GM23248 (cell line): ENCODE results near the gene GRIK5. TPM values are rescaled to one million over a fixed set of nuclear protein-coding genes. Genes with fewer than 3 reads are reported as not detected.

Experiments
- DNase-seq: peaks from one replicate; pipeline ENCODE4 v3.0.0-alpha.2; 2015
- H2AFZ ChIP-seq: fragments of 200-600 bp; sonication (generic); 2 replicates; pipeline ENCODE4 v1.6.1; 2016; ENCODE audit warnings: antibody characterized with exemption
- H3F3A ChIP-seq: fragments of 200-600 bp; sonication (generic); 2 replicates; pipeline ENCODE4 v1.6.1; 2016; ENCODE audit warnings: mild to moderate bottlenecking, antibody characterized with exemption, mixed run types; ENCODE audit not compliant: insufficient read depth
- H3K27ac ChIP-seq: fragments of 200-600 bp; sonication (generic); 2 replicates; pipeline ENCODE4 v1.5.1; 2016; ENCODE audit warnings: mild to moderate bottlenecking
- H3K27me3 ChIP-seq: fragments of 200-600 bp; sonication (generic); replicated peaks from 2 replicates; pipeline ENCODE4 v1.6.1; 2016; ENCODE audit warnings: mild to moderate bottlenecking; ENCODE audit not compliant: insufficient read depth
- H3K36me3 ChIP-seq: fragments of 200-600 bp; sonication (generic); 2 replicates; pipeline ENCODE4 v1.6.1; 2016; ENCODE audit warnings: low read depth, mild to moderate bottlenecking
- H3K4me1 ChIP-seq: fragments of 200-600 bp; sonication (generic); 2 replicates; pipeline ENCODE4 v1.6.1; 2016; ENCODE audit warnings: mild to moderate bottlenecking; ENCODE audit not compliant: insufficient read depth
- H3K4me2 ChIP-seq: fragments of 200-600 bp; sonication (generic); one replicate; pipeline ENCODE4 v1.6.1; 2016; ENCODE audit warnings: mild to moderate bottlenecking; ENCODE audit not compliant: unreplicated experiment
- H3K4me3 ChIP-seq: fragments of 200-600 bp; sonication (generic); 2 replicates; pipeline ENCODE4 v1.5.1; 2016; ENCODE audit warnings: mild to moderate bottlenecking
- H3K79me2 ChIP-seq: fragments of 200-600 bp; sonication (generic); 2 replicates; pipeline ENCODE4 v1.6.1; 2016; ENCODE audit warnings: mild to moderate bottlenecking; ENCODE audit not compliant: insufficient read depth
- H3K9ac ChIP-seq: fragments of 200-600 bp; sonication (generic); 2 replicates; pipeline ENCODE4 v1.6.1; 2016; ENCODE audit warnings: mild to moderate bottlenecking
- H3K9me2 ChIP-seq: fragments of 200-600 bp; sonication (generic); 2 replicates; pipeline ENCODE4 v1.6.1; 2016; ENCODE audit warnings: mixed run types, mild to moderate bottlenecking, moderate library complexity; ENCODE audit not compliant: insufficient read depth
- H3K9me3 ChIP-seq: fragments of 200-600 bp; sonication (generic); one replicate; pipeline ENCODE4 v1.6.1; 2017; ENCODE audit warnings: low read depth
- H4K20me1 ChIP-seq: fragments of 200-600 bp; sonication (generic); 2 replicates; pipeline ENCODE4 v1.6.0; 2016; ENCODE audit not compliant: insufficient read depth
- EZH2 ChIP-seq: fragments of 200-600 bp; sonication (generic); IDR thresholded peaks from 2 replicates; pipeline ENCODE4 v1.6.1; 2018; ENCODE audit warnings: antibody characterized with exemption, mild to moderate bottlenecking; ENCODE audit not compliant: insufficient read depth, poor library complexity, severe bottlenecking
- EZH2phosphoT487 ChIP-seq: fragments of 200-600 bp; sonication (generic); IDR thresholded peaks from 2 replicates; pipeline ENCODE4 v1.6.1; 2018; ENCODE audit warnings: antibody characterized with exemption, moderate library complexity, mild to moderate bottlenecking, low read depth; ENCODE audit not compliant: insufficient read depth
- WGBS, 2 experiments: methylation state at CpG; one replicate each; pipeline ENCODE4 v1.1.6; 2015 to 2017; ENCODE audit warnings: low lambda C conversion rate in 2 of 2, low coverage in 1 of 2; ENCODE audit errors: missing lambda C conversion rate in 2 of 2; 5-methylcytosine and 5-hydroxymethylcytosine counted together
- in situ Hi-C: fragments of 300-500 bp; cut with MboI; formaldehyde crosslinking; loops from 2 replicates; pipeline ENCODE4 v1.15.0; 2020
- polyA plus RNA-seq: library from polyadenylated mRNA; unstranded; fragments of >200 nt; fragmentation: Nextera tagmentation; extraction: Ambion mirVana; gene quantifications from 2 replicates; pipeline ENCODE4 v1.2.1, GENCODE V29; 2016
- total RNA-seq: library from RNA; depleted of rRNA; stranded (reverse); fragments of >200 nt; shearing (Covaris generic); gene quantifications from 2 replicates; pipeline ENCODE4 v1.2.3, GENCODE V29; 2014

GRIK5 gene
- total and polyA plus RNA-seq, 2 experiments from 2014 or later: not detected

GRCh38 chr19:41957838-41958366, 112.1 kb downstream of the GRIK5 start:
- Histone ChIP-seq H3K9me3 (no peaks in the 10 kb centered on the region), H3F3A (no peaks in the 10 kb centered on the region), H3K9me2 (no peaks in the 10 kb centered on the region), H3K79me2 (peaks cover 10% of the 10 kb centered on the region), H3K9ac (peak overlapping the region; percentile 100), H3K27ac (peak overlapping the region; percentile 93), H3K36me3 (0 out of 2 replicates have a peak, but pooled peaks cover 3% of the 10 kb centered on the region), H4K20me1 (no peaks in the 10 kb centered on the region), H3K4me3 (peak overlapping the region; percentile 94), H2AFZ (0 out of 2 replicates have a peak overlapping the region, but pooled peaks have one; percentile 86), H3K4me2 (peak overlapping the region; percentile 83), H3K4me1 (peaks cover 5% of the 10 kb centered on the region; the same call in 1 of the 2 replicates), H3K27me3 (no peaks in the 10 kb centered on the region)
- DNase-seq: peak; percentile 90
- TF ChIP-seq EZH2phosphoT487: no peak
- no peak for TF ChIP-seq EZH2
- in situ Hi-C loops: no loop called here
- 19 to 22% methylated on average over 10 of the region's 10 CpGs for WGBS, 2 experiments

- in situ Hi-C loops: no loop called here
- H3K27me3 ChIP-seq: no peaks in the 10 kb centered on the region
These were observed 112.7 kb downstream of the GRIK5 start for GRCh38 chr19:41957161-41957837.

GRCh38 chr19:41956621-41957020, 113.4 kb downstream of the GRIK5 start:
- Histone ChIP-seq H3K27me3 (no peaks in the 10 kb centered on the region), H3K36me3 (0 out of 2 replicates have a peak, but pooled peaks cover 3% of the 10 kb centered on the region), H3K9me2 (no peaks in the 10 kb centered on the region), H3K27ac (no peak overlapping the region), H2AFZ (no peak overlapping the region), H3K9me3 (no peaks in the 10 kb centered on the region), H3K4me1 (peaks cover 5% of the 10 kb centered on the region; the same call in 1 of the 2 replicates), H3F3A (no peaks in the 10 kb centered on the region), H3K79me2 (peaks cover 10% of the 10 kb centered on the region), H3K4me3 (no peak overlapping the region), H3K4me2 (no peak overlapping the region), H4K20me1 (no peaks in the 10 kb centered on the region), H3K9ac (no peak overlapping the region)
- DNase-seq: no peak
- in situ Hi-C loops: no loop called here
- 69 to 77% methylated on average over 13 of the region's 13 CpGs for WGBS, 2 experiments
- no peak for TF ChIP-seq EZH2
- TF ChIP-seq EZH2phosphoT487: no peak

More at GRCh38 chr19:41957161-41957837, 112.7 kb downstream of the GRIK5 start:
- H3K9me3 ChIP-seq: no peaks in the 10 kb centered on the region
- H3K9ac ChIP-seq: peak overlapping the region; percentile 100
- 80 to 83% methylated on average over 9 to 11 of the region's 11 CpGs for WGBS, 2 experiments
- peaks cover 10% of the 10 kb centered on the region for H3K79me2 ChIP-seq
- TF ChIP-seq EZH2 (no peak), EZH2phosphoT487 (no peak)
- no peak for DNase-seq
- no peak overlapping the region for H3K27ac ChIP-seq
- no peak overlapping the region for H2AFZ ChIP-seq
- no peaks in the 10 kb centered on the region for H3F3A ChIP-seq
- peak overlapping the region; percentile 94 for H3K4me3 ChIP-seq
- H3K9me2 ChIP-seq: no peaks in the 10 kb centered on the region
- no peaks in the 10 kb centered on the region for H4K20me1 ChIP-seq
- H3K36me3 ChIP-seq: 0 out of 2 replicates have a peak, but pooled peaks cover 3% of the 10 kb centered on the region
- peaks cover 5% of the 10 kb centered on the region; the same call in 1 of the 2 replicates for H3K4me1 ChIP-seq
- peak overlapping the region; percentile 83 for H3K4me2 ChIP-seq

- in situ Hi-C loops: no loop called here
- peaks cover 10% of the 10 kb centered on the region for H3K79me2 ChIP-seq
- no peak overlapping the region for H3K27ac ChIP-seq
- no peak for DNase-seq
- H3K9ac ChIP-seq: no peak overlapping the region
- H4K20me1 ChIP-seq: no peaks in the 10 kb centered on the region
- no peaks in the 10 kb centered on the region for H3K9me3 ChIP-seq
- TF ChIP-seq EZH2: no peak
- no peak for TF ChIP-seq EZH2phosphoT487
- no peaks in the 10 kb centered on the region for H3K9me2 ChIP-seq
- peaks cover 5% of the 10 kb centered on the region; the same call in 1 of the 2 replicates for H3K4me1 ChIP-seq
- 67 to 73% methylated on average over 7 of the region's 7 CpGs for WGBS, 2 experiments
- no peaks in the 10 kb centered on the region for H3K27me3 ChIP-seq
- H3K36me3 ChIP-seq: 0 out of 2 replicates have a peak, but pooled peaks cover 3% of the 10 kb centered on the region
- H3K4me2 ChIP-seq: no peak overlapping the region
- H3F3A ChIP-seq: no peaks in the 10 kb centered on the region
- no peak overlapping the region for H3K4me3 ChIP-seq
- no peak overlapping the region for H2AFZ ChIP-seq
These were observed 114.5 kb downstream of the GRIK5 start for GRCh38 chr19:41955521-41955920.
